Measurements from ENCODE around the gene PDE4A. TPM values are rescaled to one million over a fixed set of nuclear protein-coding genes. Genes with fewer than 3 reads are reported as not detected.

The PDE4A gene
- total and polyA plus RNA-seq, 2 experiments from 2014 or later = 5.2 to 5.4 TPM

- H4K20me1 ChIP-seq (replicated peaks; ENCODE audit: insufficient read depth) = no peaks in the 10 kb centered on the region; the same call in 1 of the 2 replicates
- no peak overlapping the region for H2AFZ ChIP-seq
- Mint-ChIP-seq H3K4me1 (peaks cover 25% of the 10 kb centered on the region), H3K27me3 (ENCODE audit: insufficient read depth, low read depth, poor library complexity) (peaks cover 14% of the 10 kb centered on the region), H3K27ac (no peak overlapping the region), H3K9me3 (no peaks in the 10 kb centered on the region), H3K4me3 (no peak overlapping the region), H3K36me3 (ENCODE audit: low read depth) (peaks cover 73% of the 10 kb centered on the region)
- H3K36me3 ChIP-seq (ENCODE audit: insufficient read depth) = peaks cover 25% of the 10 kb centered on the region; the same call in 1 of the 2 replicates
- H3K79me2 ChIP-seq (replicated peaks; ENCODE audit: insufficient read depth) = peaks cover 81% of the 10 kb centered on the region
- peaks cover 25% of the 10 kb centered on the region for H3K4me1 ChIP-seq (ENCODE audit: insufficient read depth)
- H3K9me2 ChIP-seq (ENCODE audit: insufficient read depth) = no peaks in the 10 kb centered on the region
- H3K4me2 ChIP-seq = no peak overlapping the region
- no peaks in the 10 kb centered on the region for H3K27me3 ChIP-seq (ENCODE audit: insufficient read depth)
- ATAC-seq (no peak), DNase-seq (ENCODE audit: low spot score) (no peak)
- H3F3A ChIP-seq (replicated peaks; ENCODE audit: low read depth) = peaks cover 14% of the 10 kb centered on the region
- no peak overlapping the region for H3K4me3 ChIP-seq
- no peak for TF ChIP-seq ZNF462 (CRISPR knock-in tag; IDR thresholded peaks at IDR 0.05)
- TF ChIP-seq EZH2phosphoT487 (IDR thresholded peaks at IDR 0.05; ENCODE audit: unreplicated experiment) = no peak
- no peak for TF ChIP-seq STAT1 (IDR thresholded peaks at IDR 0.05; ENCODE audit: unreplicated experiment)
- TF ChIP-seq NANOG (IDR thresholded peaks at IDR 0.05; ENCODE audit: borderline replicate concordance) = no peak
- no peak for TF ChIP-seq ZNF331 (CRISPR knock-in tag; IDR thresholded peaks at IDR 0.05; ENCODE audit: low read depth)
- no peak for TF ChIP-seq CREB1 (CRISPR knock-in tag; IDR thresholded peaks at IDR 0.05; ENCODE audit: low read depth)
- TF ChIP-seq JUNB (IDR thresholded peaks at IDR 0.05; ENCODE audit: unreplicated experiment) = no peak
- TF ChIP-seq POLR2AphosphoS5 (IDR thresholded peaks at IDR 0.05; ENCODE audit: low read depth) = no peak
- TF ChIP-seq ZNF114 (CRISPR knock-in tag; IDR thresholded peaks at IDR 0.05) = no peak
- TF ChIP-seq, protein P1, sequence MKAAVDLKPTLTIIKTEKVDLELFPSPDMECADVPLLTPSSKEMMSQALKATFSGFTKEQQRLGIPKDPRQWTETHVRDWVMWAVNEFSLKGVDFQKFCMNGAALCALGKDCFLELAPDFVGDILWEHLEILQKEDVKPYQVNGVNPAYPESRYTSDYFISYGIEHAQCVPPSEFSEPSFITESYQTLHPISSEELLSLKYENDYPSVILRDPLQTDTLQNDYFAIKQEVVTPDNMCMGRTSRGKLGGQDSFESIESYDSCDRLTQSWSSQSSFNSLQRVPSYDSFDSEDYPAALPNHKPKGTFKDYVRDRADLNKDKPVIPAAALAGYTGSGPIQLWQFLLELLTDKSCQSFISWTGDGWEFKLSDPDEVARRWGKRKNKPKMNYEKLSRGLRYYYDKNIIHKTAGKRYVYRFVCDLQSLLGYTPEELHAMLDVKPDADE (IDR thresholded peaks at IDR 0.05) = no peak
- TF ChIP-seq EZH2 (IDR thresholded peaks at IDR 0.05; ENCODE audit: low read depth, unreplicated experiment) = no peak
- TF ChIP-seq, protein P2, sequence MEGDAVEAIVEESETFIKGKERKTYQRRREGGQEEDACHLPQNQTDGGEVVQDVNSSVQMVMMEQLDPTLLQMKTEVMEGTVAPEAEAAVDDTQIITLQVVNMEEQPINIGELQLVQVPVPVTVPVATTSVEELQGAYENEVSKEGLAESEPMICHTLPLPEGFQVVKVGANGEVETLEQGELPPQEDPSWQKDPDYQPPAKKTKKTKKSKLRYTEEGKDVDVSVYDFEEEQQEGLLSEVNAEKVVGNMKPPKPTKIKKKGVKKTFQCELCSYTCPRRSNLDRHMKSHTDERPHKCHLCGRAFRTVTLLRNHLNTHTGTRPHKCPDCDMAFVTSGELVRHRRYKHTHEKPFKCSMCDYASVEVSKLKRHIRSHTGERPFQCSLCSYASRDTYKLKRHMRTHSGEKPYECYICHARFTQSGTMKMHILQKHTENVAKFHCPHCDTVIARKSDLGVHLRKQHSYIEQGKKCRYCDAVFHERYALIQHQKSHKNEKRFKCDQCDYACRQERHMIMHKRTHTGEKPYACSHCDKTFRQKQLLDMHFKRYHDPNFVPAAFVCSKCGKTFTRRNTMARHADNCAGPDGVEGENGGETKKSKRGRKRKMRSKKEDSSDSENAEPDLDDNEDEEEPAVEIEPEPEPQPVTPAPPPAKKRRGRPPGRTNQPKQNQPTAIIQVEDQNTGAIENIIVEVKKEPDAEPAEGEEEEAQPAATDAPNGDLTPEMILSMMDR (conservative IDR thresholded peaks at IDR 0.05; ENCODE audit: low read depth in 2 of 2) = no peak
- TF ChIP-seq, protein P3, sequence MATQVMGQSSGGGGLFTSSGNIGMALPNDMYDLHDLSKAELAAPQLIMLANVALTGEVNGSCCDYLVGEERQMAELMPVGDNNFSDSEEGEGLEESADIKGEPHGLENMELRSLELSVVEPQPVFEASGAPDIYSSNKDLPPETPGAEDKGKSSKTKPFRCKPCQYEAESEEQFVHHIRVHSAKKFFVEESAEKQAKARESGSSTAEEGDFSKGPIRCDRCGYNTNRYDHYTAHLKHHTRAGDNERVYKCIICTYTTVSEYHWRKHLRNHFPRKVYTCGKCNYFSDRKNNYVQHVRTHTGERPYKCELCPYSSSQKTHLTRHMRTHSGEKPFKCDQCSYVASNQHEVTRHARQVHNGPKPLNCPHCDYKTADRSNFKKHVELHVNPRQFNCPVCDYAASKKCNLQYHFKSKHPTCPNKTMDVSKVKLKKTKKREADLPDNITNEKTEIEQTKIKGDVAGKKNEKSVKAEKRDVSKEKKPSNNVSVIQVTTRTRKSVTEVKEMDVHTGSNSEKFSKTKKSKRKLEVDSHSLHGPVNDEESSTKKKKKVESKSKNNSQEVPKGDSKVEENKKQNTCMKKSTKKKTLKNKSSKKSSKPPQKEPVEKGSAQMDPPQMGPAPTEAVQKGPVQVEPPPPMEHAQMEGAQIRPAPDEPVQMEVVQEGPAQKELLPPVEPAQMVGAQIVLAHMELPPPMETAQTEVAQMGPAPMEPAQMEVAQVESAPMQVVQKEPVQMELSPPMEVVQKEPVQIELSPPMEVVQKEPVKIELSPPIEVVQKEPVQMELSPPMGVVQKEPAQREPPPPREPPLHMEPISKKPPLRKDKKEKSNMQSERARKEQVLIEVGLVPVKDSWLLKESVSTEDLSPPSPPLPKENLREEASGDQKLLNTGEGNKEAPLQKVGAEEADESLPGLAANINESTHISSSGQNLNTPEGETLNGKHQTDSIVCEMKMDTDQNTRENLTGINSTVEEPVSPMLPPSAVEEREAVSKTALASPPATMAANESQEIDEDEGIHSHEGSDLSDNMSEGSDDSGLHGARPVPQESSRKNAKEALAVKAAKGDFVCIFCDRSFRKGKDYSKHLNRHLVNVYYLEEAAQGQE (IDR thresholded peaks at IDR 0.05; ENCODE audit: unreplicated experiment) = no peak
- no peak overlapping the region for H3K27ac ChIP-seq (ENCODE audit: low read depth)
Observed at GRCh38 chr19:10497371-10497770, 77.0 kb downstream of the PDE4A start.

Data from GM23338 (cell line).